ENCODE results near the gene TAF10. TPM values are rescaled to one million over a fixed set of nuclear protein-coding genes. Genes with fewer than 3 reads are reported as not detected.

Gene TAF10
- total and polyA plus RNA-seq, 2 of the 13 experiments (the other 11 are each of a cell fraction or from before 2014, with no cell fraction given) = 71.3 to 134 TPM

GRCh38 chr11:6612213-6613041 lies at the start of gene TAF10 (continued):
- TF ChIP-seq, protein P1, sequence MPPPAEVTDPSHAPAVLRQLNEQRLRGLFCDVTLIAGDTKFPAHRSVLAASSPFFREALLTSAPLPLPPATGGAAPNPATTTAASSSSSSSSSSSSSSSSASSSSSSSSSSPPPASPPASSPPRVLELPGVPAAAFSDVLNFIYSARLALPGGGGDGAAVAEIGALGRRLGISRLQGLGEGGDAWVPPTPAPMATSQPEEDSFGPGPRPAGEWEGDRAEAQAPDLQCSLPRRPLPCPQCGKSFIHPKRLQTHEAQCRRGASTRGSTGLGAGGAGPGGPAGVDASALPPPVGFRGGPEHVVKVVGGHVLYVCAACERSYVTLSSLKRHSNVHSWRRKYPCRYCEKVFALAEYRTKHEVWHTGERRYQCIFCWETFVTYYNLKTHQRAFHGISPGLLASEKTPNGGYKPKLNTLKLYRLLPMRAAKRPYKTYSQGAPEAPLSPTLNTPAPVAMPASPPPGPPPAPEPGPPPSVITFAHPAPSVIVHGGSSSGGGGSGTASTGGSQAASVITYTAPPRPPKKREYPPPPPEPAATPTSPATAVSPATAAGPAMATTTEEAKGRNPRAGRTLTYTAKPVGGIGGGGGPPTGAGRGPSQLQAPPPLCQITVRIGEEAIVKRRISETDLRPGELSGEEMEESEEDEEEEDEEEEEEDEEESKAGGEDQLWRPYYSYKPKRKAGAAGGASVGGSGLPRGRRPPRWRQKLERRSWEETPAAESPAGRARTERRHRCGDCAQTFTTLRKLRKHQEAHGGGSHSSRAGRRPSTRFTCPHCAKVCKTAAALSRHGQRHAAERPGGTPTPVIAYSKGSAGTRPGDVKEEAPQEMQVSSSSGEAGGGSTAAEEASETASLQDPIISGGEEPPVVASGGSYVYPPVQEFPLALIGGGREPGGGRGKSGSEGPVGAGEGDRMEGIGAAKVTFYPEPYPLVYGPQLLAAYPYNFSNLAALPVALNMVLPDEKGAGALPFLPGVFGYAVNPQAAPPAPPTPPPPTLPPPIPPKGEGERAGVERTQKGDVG (CRISPR knock-in tag; IDR thresholded peaks at IDR 0.05; ENCODE audit: borderline replicate concordance) = peak; percentile 55; the same call in 1 of the 2 replicates
- TF ChIP-seq XBP1 (CRISPR knock-in tag; IDR thresholded peaks at IDR 0.05) (no peak), ZNF160 (CRISPR knock-in tag; IDR thresholded peaks at IDR 0.05) (no peak; the same call in 1 of the 2 replicates), ZIK1 (CRISPR knock-in tag; IDR thresholded peaks at IDR 0.05; ENCODE audit: borderline replicate concordance, low read depth) (peak; percentile 62; the same call in 1 of the 2 replicates), U2AF1 (optimal IDR thresholded peaks at IDR 0.05; ENCODE audit: low read depth, low read length) (peak; percentile 95), ZNF10 (CRISPR knock-in tag; IDR thresholded peaks at IDR 0.05; ENCODE audit: borderline replicate concordance, low read depth) (no peak), NCOA1 (CRISPR knock-in tag; IDR thresholded peaks at IDR 0.05) (no peak), MXI1 (IDR thresholded peaks at IDR 0.05; ENCODE audit: borderline replicate concordance, low read depth, low read length) (peak; percentile 44; the same call in 2 of the 3 replicates), ZNF350 (CRISPR knock-in tag; IDR thresholded peaks at IDR 0.05; ENCODE audit: borderline replicate concordance, low read depth) (peak; percentile 57; the same call in 1 of the 2 replicates), IKZF4 (CRISPR knock-in tag; IDR thresholded peaks at IDR 0.05; ENCODE audit: borderline replicate concordance, low read depth, not compliant biosample characterization) (no peak), ZNF562 (CRISPR knock-in tag; IDR thresholded peaks at IDR 0.05; ENCODE audit: borderline replicate concordance) (no peak), ZNF792 (CRISPR knock-in tag; IDR thresholded peaks at IDR 0.05) (no peak; the same call in 1 of the 2 replicates), RBAK (CRISPR knock-in tag; IDR thresholded peaks at IDR 0.05) (peak; percentile 33; the same call in 1 of the 2 replicates), SP4 (CRISPR knock-in tag; IDR thresholded peaks at IDR 0.05) (peak; percentile 64), EEA1 (CRISPR knock-in tag; IDR thresholded peaks at IDR 0.05; ENCODE audit: borderline replicate concordance) (no peak)
- TF ChIP-seq, protein P2, sequence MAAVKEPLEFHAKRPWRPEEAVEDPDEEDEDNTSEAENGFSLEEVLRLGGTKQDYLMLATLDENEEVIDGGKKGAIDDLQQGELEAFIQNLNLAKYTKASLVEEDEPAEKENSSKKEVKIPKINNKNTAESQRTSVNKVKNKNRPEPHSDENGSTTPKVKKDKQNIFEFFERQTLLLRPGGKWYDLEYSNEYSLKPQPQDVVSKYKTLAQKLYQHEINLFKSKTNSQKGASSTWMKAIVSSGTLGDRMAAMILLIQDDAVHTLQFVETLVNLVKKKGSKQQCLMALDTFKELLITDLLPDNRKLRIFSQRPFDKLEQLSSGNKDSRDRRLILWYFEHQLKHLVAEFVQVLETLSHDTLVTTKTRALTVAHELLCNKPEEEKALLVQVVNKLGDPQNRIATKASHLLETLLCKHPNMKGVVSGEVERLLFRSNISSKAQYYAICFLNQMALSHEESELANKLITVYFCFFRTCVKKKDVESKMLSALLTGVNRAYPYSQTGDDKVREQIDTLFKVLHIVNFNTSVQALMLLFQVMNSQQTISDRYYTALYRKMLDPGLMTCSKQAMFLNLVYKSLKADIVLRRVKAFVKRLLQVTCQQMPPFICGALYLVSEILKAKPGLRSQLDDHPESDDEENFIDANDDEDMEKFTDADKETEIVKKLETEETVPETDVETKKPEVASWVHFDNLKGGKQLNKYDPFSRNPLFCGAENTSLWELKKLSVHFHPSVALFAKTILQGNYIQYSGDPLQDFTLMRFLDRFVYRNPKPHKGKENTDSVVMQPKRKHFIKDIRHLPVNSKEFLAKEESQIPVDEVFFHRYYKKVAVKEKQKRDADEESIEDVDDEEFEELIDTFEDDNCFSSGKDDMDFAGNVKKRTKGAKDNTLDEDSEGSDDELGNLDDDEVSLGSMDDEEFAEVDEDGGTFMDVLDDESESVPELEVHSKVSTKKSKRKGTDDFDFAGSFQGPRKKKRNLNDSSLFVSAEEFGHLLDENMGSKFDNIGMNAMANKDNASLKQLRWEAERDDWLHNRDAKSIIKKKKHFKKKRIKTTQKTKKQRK (IDR thresholded peaks at IDR 0.05; ENCODE audit: low read length) = no peak
- TF ChIP-seq, protein P3, sequence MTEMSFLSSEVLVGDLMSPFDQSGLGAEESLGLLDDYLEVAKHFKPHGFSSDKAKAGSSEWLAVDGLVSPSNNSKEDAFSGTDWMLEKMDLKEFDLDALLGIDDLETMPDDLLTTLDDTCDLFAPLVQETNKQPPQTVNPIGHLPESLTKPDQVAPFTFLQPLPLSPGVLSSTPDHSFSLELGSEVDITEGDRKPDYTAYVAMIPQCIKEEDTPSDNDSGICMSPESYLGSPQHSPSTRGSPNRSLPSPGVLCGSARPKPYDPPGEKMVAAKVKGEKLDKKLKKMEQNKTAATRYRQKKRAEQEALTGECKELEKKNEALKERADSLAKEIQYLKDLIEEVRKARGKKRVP (CRISPR knock-in tag; IDR thresholded peaks at IDR 0.05) = peak in 1 of 2 experiments; percentile 49; a peak in 1 of 4 replicates
- TF ChIP-seq, protein P4, sequence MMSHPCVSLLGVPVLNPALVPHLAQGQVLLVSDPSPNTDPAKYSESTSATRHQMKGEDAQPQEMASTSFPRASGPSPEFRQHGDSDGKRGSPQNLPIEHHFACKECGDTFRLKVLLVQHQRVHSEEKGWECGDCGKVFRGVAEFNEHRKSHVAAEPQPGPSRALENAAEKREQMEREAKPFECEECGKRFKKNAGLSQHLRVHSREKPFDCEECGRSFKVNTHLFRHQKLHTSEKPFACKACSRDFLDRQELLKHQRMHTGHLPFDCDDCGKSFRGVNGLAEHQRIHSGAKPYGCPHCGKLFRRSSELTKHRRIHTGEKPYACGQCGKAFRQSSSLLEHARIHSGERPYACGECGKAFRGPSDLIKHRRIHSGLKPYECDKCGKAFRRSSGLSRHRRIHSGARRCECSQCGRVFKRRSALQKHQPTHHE (CRISPR knock-in tag; IDR thresholded peaks at IDR 0.05; ENCODE audit: borderline replicate concordance) = no peak; the same call in 1 of the 2 replicates

All from HepG2 (cell line).